GM12878 (cell line): ENCODE measurements around the gene PSMD1. TPM values are rescaled to one million over a fixed set of nuclear protein-coding genes. Genes with fewer than 3 reads are reported as not detected.
A peak's percentile ranks its signal among the peaks of the same experiment; 100 is the strongest.

Source experiments
- ATAC-seq: fragments of 200-7000 bp; cut with Tn5 transposase; 3 replicates; pipeline ENCODE4 v1.9.1; 2020; ENCODE audit warnings: mild to moderate bottlenecking, moderate library complexity
- BruUV-seq: library from RNA; stranded (reverse); fragments of 400-500 nt; replicated peaks from 2 replicates; lab custom pipeline; 2021; lab: Mats Ljungman, UMichigan
- CTCF ChIA-PET: fragments of 300-600 bp; sonication (Branson Sonifier 250); formaldehyde crosslinking; extraction: SDS; loops from one replicate; lab custom pipeline; 2021; ENCODE audit warnings: inconsistent platforms; lab: Yijun Ruan, JAX
- POLR2A ChIA-PET: fragments of 350-600 bp; formaldehyde crosslinking; extraction: SDS; loops from one replicate; lab custom pipeline; 2021; ENCODE audit warnings: inconsistent platforms; lab: Charles Lee
- RAD21 ChIA-PET: fragments of 300-600 bp; sonication (Branson Sonifier 250); formaldehyde crosslinking; loops from one replicate; lab custom pipeline; 2023; ENCODE audit warnings: antibody characterized with exemption; ENCODE audit not compliant: unreplicated experiment; lab: Charles Lee
- SMC1A ChIA-PET: fragments of 300-600 bp; sonication (Branson Sonifier 250); formaldehyde crosslinking; loops from one replicate; lab custom pipeline; 2023; ENCODE audit not compliant: unreplicated experiment, uncharacterized antibody; lab: Charles Lee
- DNase-seq: peaks from one replicate; pipeline ENCODE4 v3.0.0-alpha.2; 2011; ENCODE audit warnings: low read depth, low spot score
- FAIRE-seq: peaks from 3 replicates; lab custom pipeline; 2011; peaks lifted over from hg19 to GRCh38; lab: Jason Lieb, UNC
- H2AFZ ChIP-seq: 2 replicates; pipeline ENCODE4 v1.6.0; 2011; ENCODE audit warnings: low read depth, low read length, control low read depth; ENCODE audit not compliant: control insufficient read depth
- H3K27ac ChIP-seq: 2 replicates; pipeline ENCODE4 v1.5.1; 2011; ENCODE audit warnings: control low read depth; ENCODE audit not compliant: control insufficient read depth, insufficient read depth
- H3K27me3 ChIP-seq, 2 experiments: replicated peaks in 1 of 2; 2 replicates each; pipeline versions ENCODE4 v1.6.0 to v1.6.1; 2011; ENCODE audit warnings: low read length in 1 of 2; ENCODE audit not compliant: control insufficient read depth in 2 of 2, insufficient read depth in 2 of 2
- H3K36me3 ChIP-seq, 2 experiments: 2 replicates each; pipeline ENCODE4 v1.5.1; 2011; ENCODE audit warnings: low read length in 1 of 2; ENCODE audit not compliant: control insufficient read depth in 2 of 2, insufficient read depth in 2 of 2
- H3K4me1 ChIP-seq: 2 replicates; pipeline ENCODE4 v1.6.1; 2011; ENCODE audit warnings: mild to moderate bottlenecking, low read length, moderate library complexity, mixed read lengths; ENCODE audit not compliant: control insufficient read depth, insufficient read depth
- H3K4me2 ChIP-seq: 2 replicates; pipeline ENCODE4 v1.6.0; 2011; ENCODE audit warnings: control low read depth; ENCODE audit not compliant: control insufficient read depth, insufficient read depth
- H3K4me3 ChIP-seq: fragments of 200-600 bp; sonication (generic); 2 replicates; pipeline ENCODE4 v1.5.1; 2016
- H3K79me2 ChIP-seq: 2 replicates; pipeline ENCODE4 v1.6.0; 2011; ENCODE audit warnings: low read length; ENCODE audit not compliant: control insufficient read depth, insufficient read depth
- H3K9ac ChIP-seq: 2 replicates; pipeline ENCODE4 v1.8.0; 2011; ENCODE audit warnings: low read length, control low read depth, mixed read lengths; ENCODE audit not compliant: control insufficient read depth, insufficient read depth
- H3K9me3 ChIP-seq: replicated peaks from 3 replicates; pipeline ENCODE4 v1.5.1; 2011; ENCODE audit warnings: mild to moderate bottlenecking, low read length; ENCODE audit not compliant: control insufficient read depth, insufficient read depth
- H4K20me1 ChIP-seq: 2 replicates; pipeline ENCODE4 v1.6.0; 2011; ENCODE audit not compliant: control insufficient read depth, insufficient read depth
- ZNF384 ChIP-seq: IDR thresholded peaks from 2 replicates; pipeline ENCODE4 v1.6.1; 2012; ENCODE audit warnings: low read depth, mild to moderate bottlenecking, low read length, improper control_type of control experiment, borderline replicate concordance
- WGBS: methylation state at CpG from one replicate; pipeline ENCODE4 v1.1.6; 2016; ENCODE audit warnings: low lambda C conversion rate; ENCODE audit not compliant: insufficient replicate concordance, insufficient coverage; ENCODE audit errors: missing lambda C conversion rate; 5-methylcytosine and 5-hydroxymethylcytosine counted together
- in situ Hi-C: fragments of 300-500 bp; cut with MboI; formaldehyde crosslinking; loops from 9 replicates; pipeline ENCODE4 v1.14.3; 2018; ENCODE audit warnings: mixed read lengths
- intact Hi-C: fragments of 100-400 bp; cut with micrococcal nuclease; formaldehyde crosslinking; loops from one replicate; pipeline ENCODE4 v1.14.2; 2022; ENCODE audit not compliant: unreplicated experiment
- polyA plus RNA-seq, 11 experiments: library from polyadenylated mRNA; depleted of rRNA in 4 of 11; unstranded in 6 of 11; stranded (reverse) in 5 of 11; fragments of >200 nt; fragmentation: Nextera tagmentation in 4 of 11; fragmentation: Illumina TruSeq in 1 of 11; extraction: Ambion mirVana in 4 of 11; extraction: Trizol in 1 of 11; gene quantifications; 1 replicate in 1 of 11; 2 replicates in 10 of 11; pipeline versions ENCODE4 v1.2.1 to v1.2.3, GENCODE V29; 2011 to 2016; ENCODE audit warnings: inconsistent platforms in 2 of 11, missing spikeins in 2 of 11, low read depth in 1 of 11
- total RNA-seq, 4 experiments: library from RNA; depleted of rRNA in 3 of 4; stranded (reverse); fragments of >200 nt in 3 of 4; fragmentation: Illumina TruSeq in 1 of 4; extraction: Trizol in 1 of 4; gene quantifications; 2 replicates each; pipeline versions ENCODE4 v1.2.1 to v1.2.3, GENCODE V29; 2013 to 2021
- TF ChIP-seq, protein P1 (sequence below): IDR thresholded peaks from 2 replicates; pipeline ENCODE4 v1.6.1; 2012; ENCODE audit warnings: improper control_type of control experiment, low read depth, low read length; ENCODE audit not compliant: insufficient replicate concordance

The PSMD1 gene
- total and polyA plus RNA-seq, 10 of the 15 experiments (the other 5 are each of a cell fraction or from before 2014, with no cell fraction given), result 87.4 to 220 (median 139) TPM

DNA sequence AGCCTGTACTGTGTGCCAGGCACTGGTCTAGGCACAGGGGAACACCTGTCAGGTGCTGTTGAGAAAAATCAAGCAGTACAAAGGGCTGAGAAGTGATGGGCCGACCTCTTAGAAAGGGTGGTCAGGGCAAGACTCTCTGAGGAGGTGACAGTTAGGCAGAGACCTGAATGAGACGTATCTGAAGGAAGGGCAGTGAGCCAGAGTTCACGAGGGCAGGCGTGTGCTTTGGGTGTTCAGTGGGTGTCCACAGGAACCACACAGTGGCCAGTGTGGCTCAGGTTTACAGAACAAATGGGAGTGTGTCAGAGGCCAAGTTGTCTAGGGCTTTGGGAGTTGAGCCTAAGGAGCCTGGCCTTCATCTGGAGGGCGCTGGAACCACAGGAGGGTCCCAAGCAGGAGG, 147.9 kb downstream of the PSMD1 start:
- FAIRE-seq (no peak), DNase-seq (no peak), ATAC-seq (0 out of 3 replicates have a peak, but pooled peaks have one; percentile 22)
- Histone ChIP-seq H3K36me3 (peaks cover 0 to 5% of the 10 kb centered on the region in 2 experiments; a peak in 2 of 4 replicates), H3K9me3 (no peaks in the 10 kb centered on the region), H3K4me3 (no peak overlapping the region), H3K79me2 (no peaks in the 10 kb centered on the region), H3K4me2 (no peak overlapping the region), H3K4me1 (no peaks in the 10 kb centered on the region; the same call in 1 of the 2 replicates), H4K20me1 (no peaks in the 10 kb centered on the region), H3K9ac (no peak overlapping the region), H2AFZ (no peak overlapping the region), H3K27me3 (no peaks in the 10 kb centered on the region), H3K27ac (no peak overlapping the region)
- no peak for TF ChIP-seq ZNF384
- TF ChIP-seq, protein P1, sequence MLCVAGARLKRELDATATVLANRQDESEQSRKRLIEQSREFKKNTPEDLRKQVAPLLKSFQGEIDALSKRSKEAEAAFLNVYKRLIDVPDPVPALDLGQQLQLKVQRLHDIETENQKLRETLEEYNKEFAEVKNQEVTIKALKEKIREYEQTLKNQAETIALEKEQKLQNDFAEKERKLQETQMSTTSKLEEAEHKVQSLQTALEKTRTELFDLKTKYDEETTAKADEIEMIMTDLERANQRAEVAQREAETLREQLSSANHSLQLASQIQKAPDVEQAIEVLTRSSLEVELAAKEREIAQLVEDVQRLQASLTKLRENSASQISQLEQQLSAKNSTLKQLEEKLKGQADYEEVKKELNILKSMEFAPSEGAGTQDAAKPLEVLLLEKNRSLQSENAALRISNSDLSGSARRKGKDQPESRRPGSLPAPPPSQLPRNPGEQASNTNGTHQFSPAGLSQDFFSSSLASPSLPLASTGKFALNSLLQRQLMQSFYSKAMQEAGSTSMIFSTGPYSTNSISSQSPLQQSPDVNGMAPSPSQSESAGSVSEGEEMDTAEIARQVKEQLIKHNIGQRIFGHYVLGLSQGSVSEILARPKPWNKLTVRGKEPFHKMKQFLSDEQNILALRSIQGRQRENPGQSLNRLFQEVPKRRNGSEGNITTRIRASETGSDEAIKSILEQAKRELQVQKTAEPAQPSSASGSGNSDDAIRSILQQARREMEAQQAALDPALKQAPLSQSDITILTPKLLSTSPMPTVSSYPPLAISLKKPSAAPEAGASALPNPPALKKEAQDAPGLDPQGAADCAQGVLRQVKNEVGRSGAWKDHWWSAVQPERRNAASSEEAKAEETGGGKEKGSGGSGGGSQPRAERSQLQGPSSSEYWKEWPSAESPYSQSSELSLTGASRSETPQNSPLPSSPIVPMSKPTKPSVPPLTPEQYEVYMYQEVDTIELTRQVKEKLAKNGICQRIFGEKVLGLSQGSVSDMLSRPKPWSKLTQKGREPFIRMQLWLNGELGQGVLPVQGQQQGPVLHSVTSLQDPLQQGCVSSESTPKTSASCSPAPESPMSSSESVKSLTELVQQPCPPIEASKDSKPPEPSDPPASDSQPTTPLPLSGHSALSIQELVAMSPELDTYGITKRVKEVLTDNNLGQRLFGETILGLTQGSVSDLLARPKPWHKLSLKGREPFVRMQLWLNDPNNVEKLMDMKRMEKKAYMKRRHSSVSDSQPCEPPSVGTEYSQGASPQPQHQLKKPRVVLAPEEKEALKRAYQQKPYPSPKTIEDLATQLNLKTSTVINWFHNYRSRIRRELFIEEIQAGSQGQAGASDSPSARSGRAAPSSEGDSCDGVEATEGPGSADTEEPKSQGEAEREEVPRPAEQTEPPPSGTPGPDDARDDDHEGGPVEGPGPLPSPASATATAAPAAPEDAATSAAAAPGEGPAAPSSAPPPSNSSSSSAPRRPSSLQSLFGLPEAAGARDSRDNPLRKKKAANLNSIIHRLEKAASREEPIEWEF, result no peak
- POLR2A ChIA-PET, result no interaction called here
- no TSS peak for BruUV-seq
- in situ Hi-C loops, result no loop called here
- SMC1A ChIA-PET, result no interaction called here
- CTCF ChIA-PET, result interaction anchor here (0.6 kb wide), 1 partner anchor 108 kb away, joined by 3 read pairs; no protein-coding TSS in a partner anchor
- RAD21 ChIA-PET, result interaction anchor here (0.7 kb wide), 1 partner anchor 60 kb away, joined by 3 read pairs; no protein-coding TSS in a partner anchor
- WGBS, result 64% methylated on average over 5 of the region's 5 CpGs
- intact Hi-C loops, result no loop called here
